HCT116 (cell line): ENCODE measurements around the gene TAS2R60. TPM values are rescaled to one million over a fixed set of nuclear protein-coding genes. Genes with fewer than 3 reads are reported as not detected.

Experiments
- ATAC-seq: fragments of 200-7000 bp; cut with Tn5 transposase; 2 replicates; pipeline ENCODE4 v1.9.1; 2020; ENCODE audit warnings: mild to moderate bottlenecking, moderate library complexity
- BruUV-seq: library from RNA; stranded (reverse); fragments of 400-500 nt; replicated peaks from 2 replicates; lab custom pipeline; 2021; lab: Mats Ljungman, UMichigan
- CTCF ChIA-PET: fragments of 300-600 bp; sonication (Branson Sonifier 250); formaldehyde crosslinking; loops from one replicate; lab custom pipeline; 2021; ENCODE audit warnings: antibody characterized with exemption; lab: Charles Lee
- POLR2A ChIA-PET: fragments of 300-600, 350-600 bp; sonication (Branson Sonifier 250); formaldehyde crosslinking; loops from one replicate; lab custom pipeline; 2021; ENCODE audit warnings: antibody characterized with exemption; lab: Charles Lee
- RAD21 ChIA-PET, 2 experiments: fragments of 300-600 bp; sonication (Branson Sonifier 250); formaldehyde crosslinking; loops; one replicate each; lab custom pipeline; 2023; ENCODE audit warnings: low total read pairs in 2 of 2; ENCODE audit not compliant: uncharacterized antibody in 2 of 2, unreplicated experiment in 2 of 2, low non-redundant PET in 1 of 2; lab: Charles Lee
- DNase-seq: peaks from one replicate; pipeline ENCODE4 v3.0.0-alpha.2; 2010; ENCODE audit warnings: low read depth, low spot score
- H2AFZ ChIP-seq: fragments of 200-600 bp; shearing (Covaris generic), sonication (generic); 2 replicates; pipeline ENCODE4 v1.6.1; 2017; ENCODE audit warnings: low read depth, mixed run types, mixed read lengths, antibody characterized with exemption, low read length; ENCODE audit not compliant: poor library complexity, severe bottlenecking
- H3K27ac ChIP-seq: 2 replicates; pipeline ENCODE4 v1.5.1; 2012; ENCODE audit warnings: low read depth, low read length
- H3K27me3 ChIP-seq: fragments of 200-600 bp; sonication (generic); 2 replicates; pipeline ENCODE4 v1.6.1; 2016; ENCODE audit warnings: mixed run types, low read length, mixed read lengths; ENCODE audit not compliant: insufficient read depth
- H3K36me3 ChIP-seq, 2 experiments: fragments of 200-500 bp in 1 of 2; fragments of 200-600 bp in 1 of 2; sonication (Bioruptor generic) in 1 of 2; sonication (generic) in 1 of 2; 2 replicates each; pipeline versions ENCODE4 v1.5.1 to v1.6.1; 2014 to 2016; ENCODE audit warnings: low read length in 2 of 2, inconsistent platforms in 1 of 2, mixed read lengths in 1 of 2, mixed run types in 1 of 2; ENCODE audit not compliant: insufficient read depth in 2 of 2, control insufficient read depth in 1 of 2
- H3K4me1 ChIP-seq, 2 experiments: fragments of 200-600 bp in 1 of 2; sonication (generic) in 1 of 2; 2 replicates each; pipeline versions ENCODE4 v1.5.1 to v1.6.1; 2012 to 2017; ENCODE audit warnings: low read length in 2 of 2, inconsistent platforms in 1 of 2, mild to moderate bottlenecking in 1 of 2, mixed read lengths in 1 of 2, mixed run types in 1 of 2, moderate library complexity in 1 of 2; ENCODE audit not compliant: insufficient read depth in 2 of 2, control insufficient read depth in 1 of 2
- H3K4me2 ChIP-seq: fragments of 200-600 bp; sonication (generic); 2 replicates; pipeline ENCODE4 v1.6.1; 2017; ENCODE audit warnings: mixed run types, low read length, mixed read lengths
- H3K4me3 ChIP-seq, 2 experiments: fragments of 200-600 bp in 1 of 2; sonication (generic) in 1 of 2; replicated peaks in 1 of 2; 2 replicates each; pipeline ENCODE4 v1.5.1; 2011 to 2016; ENCODE audit warnings: low read length in 2 of 2, control low read depth in 1 of 2, low read depth in 1 of 2, mild to moderate bottlenecking in 1 of 2, mixed read lengths in 1 of 2, mixed run types in 1 of 2
- H3K79me2 ChIP-seq: fragments of 200-600 bp; sonication (generic); 2 replicates; pipeline ENCODE4 v1.6.1; 2017; ENCODE audit warnings: mild to moderate bottlenecking, mixed run types, low read length, moderate library complexity, mixed read lengths; ENCODE audit not compliant: insufficient read depth
- H3K9ac ChIP-seq: fragments of 200-600 bp; sonication (generic); 2 replicates; pipeline ENCODE4 v1.6.1; 2016; ENCODE audit warnings: low read length, mixed read lengths
- H3K9me2 ChIP-seq: fragments of 200-600 bp; sonication (generic), shearing (Covaris generic); 2 replicates; pipeline ENCODE4 v1.6.1; 2017; ENCODE audit warnings: mixed run types, mild to moderate bottlenecking, moderate library complexity; ENCODE audit not compliant: insufficient read depth
- H3K9me3 ChIP-seq, 2 experiments: fragments of 200-500 bp in 1 of 2; fragments of 200-600 bp in 1 of 2; sonication (Bioruptor generic) in 1 of 2; sonication (generic) in 1 of 2; 2 replicates each; pipeline ENCODE4 v1.6.1; 2014 to 2017; ENCODE audit warnings: low read length in 2 of 2, mixed read lengths in 2 of 2, inconsistent platforms in 1 of 2, low read depth in 1 of 2, mild to moderate bottlenecking in 1 of 2, mixed run types in 1 of 2, moderate library complexity in 1 of 2; ENCODE audit not compliant: control insufficient read depth in 1 of 2, insufficient read depth in 1 of 2
- H4K20me1 ChIP-seq: fragments of 200-600 bp; sonication (generic), shearing (Covaris generic); 2 replicates; pipeline ENCODE4 v1.6.1; 2017; ENCODE audit warnings: mixed run types, mild to moderate bottlenecking, moderate library complexity; ENCODE audit not compliant: insufficient read depth
- ELF1 ChIP-seq: IDR thresholded peaks from 2 replicates; pipeline ENCODE4 v1.6.1; 2012; ENCODE audit warnings: low read depth, borderline replicate concordance
- EZH2 ChIP-seq: fragments of 200-600 bp; sonication (generic); IDR thresholded peaks from 2 replicates; pipeline ENCODE4 v1.6.1; 2017; ENCODE audit warnings: antibody characterized with exemption, mixed run types
- EZH2phosphoT487 ChIP-seq: fragments of 200-600 bp; IDR thresholded peaks from 2 replicates; pipeline ENCODE4 v1.6.1; 2018; ENCODE audit warnings: antibody characterized with exemption, borderline replicate concordance
- SIN3A ChIP-seq: IDR thresholded peaks from 2 replicates; pipeline ENCODE4 v1.6.1; 2012; ENCODE audit warnings: low read depth
- intact Hi-C: fragments of 100-400 bp; cut with micrococcal nuclease; formaldehyde crosslinking; loops from 2 replicates; pipeline ENCODE4 v1.10.0; 2022
- total RNA-seq: library from RNA; stranded (reverse); gene quantifications from one replicate; pipeline ENCODE4 v1.2.1, GENCODE V29; 2021; ENCODE audit not compliant: unreplicated experiment
- TF ChIP-seq, protein P1 (sequence below): IDR thresholded peaks from 2 replicates; pipeline ENCODE4 v1.6.1; 2012; ENCODE audit warnings: low read depth
- TF ChIP-seq, protein P2 (sequence below): IDR thresholded peaks from 2 replicates; pipeline ENCODE4 v1.6.1; 2012

Gene TAS2R60
- total RNA-seq, 1 experiment from 2014 or later = not detected

DNA sequence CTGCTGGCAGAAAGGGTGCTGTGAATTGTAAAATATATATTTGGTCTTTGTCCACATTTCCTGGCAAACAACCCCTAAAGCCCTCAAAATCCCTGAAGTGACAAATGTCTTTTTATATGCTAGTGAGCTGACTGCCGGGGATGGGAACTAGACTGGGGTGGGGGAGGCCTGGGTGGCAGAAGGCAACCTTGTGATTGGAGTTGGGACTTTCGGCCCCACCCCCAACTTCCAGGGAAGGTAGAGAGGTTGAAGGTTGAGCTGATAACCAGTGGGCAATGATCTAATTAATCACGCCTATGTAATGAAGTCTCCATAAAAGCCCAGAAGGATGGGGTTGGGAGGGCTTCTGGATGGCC is 37.3 kb upstream of the TAS2R60 start:
- BruUV-seq = no TSS peak

More for the DNA sequence above, 37.3 kb upstream of the TAS2R60 start:
- H3K9me3 ChIP-seq = no peaks in the 10 kb centered on the region
- no peak overlapping the region for H3K9ac ChIP-seq
- no peak overlapping the region for H3K27ac ChIP-seq
- ChIA-PET CTCF (no interaction called here), POLR2A (interaction anchor here (1.6 kb wide), 1 partner anchor 10 kb away, joined by 5 read pairs; no protein-coding TSS in a partner anchor), RAD21 (no interaction called here)
- no peak for TF ChIP-seq ELF1
- TF ChIP-seq, protein P1, sequence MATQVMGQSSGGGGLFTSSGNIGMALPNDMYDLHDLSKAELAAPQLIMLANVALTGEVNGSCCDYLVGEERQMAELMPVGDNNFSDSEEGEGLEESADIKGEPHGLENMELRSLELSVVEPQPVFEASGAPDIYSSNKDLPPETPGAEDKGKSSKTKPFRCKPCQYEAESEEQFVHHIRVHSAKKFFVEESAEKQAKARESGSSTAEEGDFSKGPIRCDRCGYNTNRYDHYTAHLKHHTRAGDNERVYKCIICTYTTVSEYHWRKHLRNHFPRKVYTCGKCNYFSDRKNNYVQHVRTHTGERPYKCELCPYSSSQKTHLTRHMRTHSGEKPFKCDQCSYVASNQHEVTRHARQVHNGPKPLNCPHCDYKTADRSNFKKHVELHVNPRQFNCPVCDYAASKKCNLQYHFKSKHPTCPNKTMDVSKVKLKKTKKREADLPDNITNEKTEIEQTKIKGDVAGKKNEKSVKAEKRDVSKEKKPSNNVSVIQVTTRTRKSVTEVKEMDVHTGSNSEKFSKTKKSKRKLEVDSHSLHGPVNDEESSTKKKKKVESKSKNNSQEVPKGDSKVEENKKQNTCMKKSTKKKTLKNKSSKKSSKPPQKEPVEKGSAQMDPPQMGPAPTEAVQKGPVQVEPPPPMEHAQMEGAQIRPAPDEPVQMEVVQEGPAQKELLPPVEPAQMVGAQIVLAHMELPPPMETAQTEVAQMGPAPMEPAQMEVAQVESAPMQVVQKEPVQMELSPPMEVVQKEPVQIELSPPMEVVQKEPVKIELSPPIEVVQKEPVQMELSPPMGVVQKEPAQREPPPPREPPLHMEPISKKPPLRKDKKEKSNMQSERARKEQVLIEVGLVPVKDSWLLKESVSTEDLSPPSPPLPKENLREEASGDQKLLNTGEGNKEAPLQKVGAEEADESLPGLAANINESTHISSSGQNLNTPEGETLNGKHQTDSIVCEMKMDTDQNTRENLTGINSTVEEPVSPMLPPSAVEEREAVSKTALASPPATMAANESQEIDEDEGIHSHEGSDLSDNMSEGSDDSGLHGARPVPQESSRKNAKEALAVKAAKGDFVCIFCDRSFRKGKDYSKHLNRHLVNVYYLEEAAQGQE = no peak
- TF ChIP-seq EZH2 = no peak
- no peak for TF ChIP-seq SIN3A
- TF ChIP-seq, protein P2, sequence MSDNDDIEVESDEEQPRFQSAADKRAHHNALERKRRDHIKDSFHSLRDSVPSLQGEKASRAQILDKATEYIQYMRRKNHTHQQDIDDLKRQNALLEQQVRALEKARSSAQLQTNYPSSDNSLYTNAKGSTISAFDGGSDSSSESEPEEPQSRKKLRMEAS = no peak
- TF ChIP-seq EZH2phosphoT487 = no peak
- no peaks in the 10 kb centered on the region for H3K9me2 ChIP-seq
- no peaks in the 10 kb centered on the region for H4K20me1 ChIP-seq
- no peak overlapping the region for H3K4me2 ChIP-seq
- H3K27me3 ChIP-seq = no peaks in the 10 kb centered on the region
- H3K79me2 ChIP-seq = peaks cover 3% of the 10 kb centered on the region; the same call in 1 of the 2 replicates
- intact Hi-C loops = loop anchor here (5.0 kb wide), 2 partner anchors 104 to 149 kb away; no protein-coding TSS in a partner anchor
- no peaks in the 10 kb centered on the region; a peak in 2 of 4 replicates for H3K36me3 ChIP-seq
- no peak overlapping the region for H3K4me3 ChIP-seq
- DNase-seq = no peak
- no peak for ATAC-seq
- peaks cover 15 to 22% of the 10 kb centered on the region in 2 experiments; a peak in 3 of 4 replicates for H3K4me1 ChIP-seq
- no peak overlapping the region for H2AFZ ChIP-seq
